GM19239 (cell line): ENCODE data around the gene SSPN.
A peak's percentile ranks its signal among the peaks of the same experiment; 100 is the strongest.

Source experiments
- DNase-seq: peaks from one replicate; pipeline ENCODE4 v3.0.0; 2011; ENCODE audit warnings: low spot score; ENCODE audit not compliant: insufficient read length
- FAIRE-seq: peaks from 2 replicates; lab custom pipeline; 2011; peaks lifted over from hg19 to GRCh38; lab: Jason Lieb, UNC

SSPN gene

GRCh38 chr12:26279908-26280307, 84.5 kb downstream of the SSPN start:
- DNase-seq (no peak), FAIRE-seq (no peak)

DNA sequence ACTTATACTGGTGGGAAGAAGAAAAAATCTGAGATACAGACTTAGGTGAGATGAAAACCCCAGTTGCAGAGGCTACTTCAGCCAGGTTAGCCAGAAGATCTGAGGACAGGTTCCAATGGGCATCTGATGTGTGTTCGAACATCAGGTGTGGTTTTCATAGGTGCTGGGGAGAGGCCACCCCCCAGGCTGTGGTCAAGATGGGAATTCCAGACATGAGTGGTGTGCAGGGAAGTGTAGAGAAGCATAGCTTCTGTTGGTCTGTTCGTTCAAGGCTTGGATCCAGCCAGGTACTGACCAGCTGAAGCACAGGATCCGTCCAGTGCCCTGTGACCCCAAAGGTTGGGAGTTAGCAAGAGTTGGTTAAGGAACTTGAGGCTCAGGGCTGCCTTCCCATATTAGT, 85.5 kb downstream of the SSPN start:
- FAIRE-seq (no peak), DNase-seq (no peak)

DNA sequence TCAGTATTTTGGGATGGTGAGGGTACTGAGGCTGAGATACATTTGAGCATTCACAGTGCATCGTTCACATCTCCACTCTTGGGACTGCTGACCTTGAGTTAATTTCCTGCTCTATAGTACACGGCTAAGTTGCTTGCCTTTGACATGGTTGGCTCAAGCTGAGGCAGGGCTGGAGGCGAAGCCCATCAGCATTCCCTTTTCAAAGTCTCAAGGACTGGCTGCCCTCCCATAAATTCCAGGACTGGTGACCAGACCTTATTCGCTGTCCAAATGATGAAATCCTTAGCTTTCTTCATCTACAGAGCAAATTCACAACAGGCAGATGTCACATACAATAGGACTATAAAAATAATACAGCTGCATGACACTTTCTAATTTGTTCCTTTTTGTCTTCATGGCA, 85.9 kb downstream of the SSPN start:
- DNase-seq (no peak), FAIRE-seq (no peak)

- DNase-seq (no peak), FAIRE-seq (peak; percentile 26)
These were observed 87.1 kb downstream of the SSPN start for GRCh38 chr12:26282339-26282940.

DNA sequence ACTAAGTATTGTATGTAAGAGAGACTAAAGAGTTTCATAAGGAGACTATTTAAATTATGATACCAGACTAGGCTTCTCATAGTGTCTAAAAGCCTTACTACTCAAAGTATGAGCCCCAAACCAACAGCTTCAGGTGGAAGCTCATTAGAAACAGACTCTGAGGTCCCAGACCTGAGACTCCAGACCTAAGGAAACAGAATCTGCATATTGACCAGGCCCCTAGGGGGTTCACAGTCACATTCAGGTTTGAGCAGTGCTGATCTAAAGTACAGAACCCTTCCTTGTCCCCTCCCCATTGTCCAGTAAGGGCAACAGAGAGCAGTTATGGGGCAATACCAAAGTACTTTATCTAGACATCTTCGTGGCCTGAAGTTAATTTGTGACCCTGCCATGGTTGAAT, 87.7 kb downstream of the SSPN start:
- FAIRE-seq: no peak
- DNase-seq: no peak

DNA sequence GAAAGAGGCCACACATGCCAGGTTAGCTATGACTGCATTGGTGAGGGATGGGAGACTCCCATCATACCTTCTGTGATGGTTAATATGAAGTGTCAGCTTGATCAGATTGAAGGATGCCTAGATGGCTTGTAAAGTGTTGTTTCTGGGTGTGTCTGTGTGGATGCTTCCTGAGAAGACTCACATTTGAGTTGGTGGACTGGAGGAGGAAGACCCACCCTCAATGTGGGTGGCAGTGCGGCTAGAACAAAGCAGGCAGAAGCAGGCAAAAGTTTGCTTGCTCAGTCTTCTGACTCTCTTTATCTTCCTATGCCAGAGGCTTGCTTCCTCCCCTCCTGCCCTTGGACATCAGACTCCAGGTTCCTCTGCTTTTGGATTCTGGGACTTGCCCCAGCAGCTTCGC, 88.2 kb downstream of the SSPN start:
- DNase-seq (no peak), FAIRE-seq (no peak)

DNA sequence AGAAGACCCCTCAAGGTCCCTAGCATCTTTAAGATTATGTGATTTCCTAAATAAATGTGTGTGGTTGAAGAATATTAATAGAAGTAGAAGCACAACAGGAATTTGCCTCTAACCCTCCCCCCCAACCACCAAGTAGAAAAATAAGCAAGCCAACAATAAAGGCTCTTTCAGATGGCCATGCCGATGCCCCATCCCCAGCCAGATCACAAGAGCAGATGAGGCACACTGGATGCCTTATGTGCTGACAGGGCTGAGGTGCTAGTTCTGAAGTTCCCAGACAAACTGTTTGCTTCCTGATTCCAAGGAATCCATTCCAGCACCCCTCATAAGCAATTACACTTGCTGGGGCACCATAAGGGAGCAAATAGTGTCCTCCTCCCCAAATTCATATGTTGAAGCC, 90.0 kb downstream of the SSPN start:
- DNase-seq: no peak
- FAIRE-seq: no peak

DNA sequence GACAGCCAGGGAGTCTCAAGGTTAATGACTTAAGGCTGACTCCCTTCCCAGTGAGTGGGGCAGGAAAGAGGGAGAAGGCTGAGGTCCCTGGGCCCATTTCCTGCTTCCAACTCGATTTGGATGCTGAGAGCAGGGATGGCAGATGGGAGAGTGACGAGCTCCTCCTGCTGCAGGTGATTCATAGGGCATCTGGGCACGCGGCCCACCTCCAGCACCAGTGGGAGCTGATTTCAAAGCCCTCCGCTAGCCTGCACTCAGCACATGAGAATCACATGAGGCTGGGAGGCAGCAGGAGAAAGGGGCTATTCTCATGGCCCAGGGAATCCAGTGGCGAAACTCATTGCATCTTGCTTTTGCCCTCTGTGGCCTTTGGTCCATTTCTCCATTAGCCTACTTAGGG, 90.8 kb downstream of the SSPN start:
- DNase-seq (no peak), FAIRE-seq (no peak)

DNA sequence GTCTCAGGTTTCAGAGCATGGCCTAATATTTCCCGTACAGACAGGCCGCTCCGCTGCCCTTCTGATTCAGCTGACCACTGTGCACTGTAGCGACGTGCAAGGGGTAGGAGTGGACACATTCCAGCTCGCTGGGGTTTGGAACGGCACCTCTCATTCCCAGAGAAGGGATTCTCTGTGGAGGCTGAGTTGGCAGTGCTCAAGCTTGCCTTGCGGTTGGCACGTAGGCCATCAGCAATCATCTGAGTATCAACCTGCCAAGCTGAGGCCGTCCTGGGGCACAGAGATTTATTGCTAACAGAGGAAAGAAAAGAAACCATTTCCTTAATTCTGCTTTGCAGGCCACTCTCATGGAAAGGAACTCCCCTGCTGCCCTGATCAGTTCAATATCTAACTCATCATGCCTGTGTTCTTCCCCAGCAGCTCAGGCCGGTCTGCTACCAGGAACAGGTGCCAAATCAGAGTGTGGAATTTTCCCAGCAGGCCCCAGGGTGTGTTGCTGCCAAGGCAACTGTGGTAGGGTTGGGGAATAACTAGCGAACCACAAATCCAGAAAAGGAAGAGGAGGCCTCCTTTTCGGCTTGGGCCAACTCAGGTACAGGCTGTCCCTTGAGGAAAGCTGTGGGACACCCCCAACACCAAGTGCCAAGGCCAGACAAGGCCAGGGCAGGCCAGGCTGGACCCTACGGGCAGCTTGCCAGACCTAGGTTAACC, 92.5 kb downstream of the SSPN start:
- FAIRE-seq: no peak
- no peak for DNase-seq

GRCh38 chr12:26290565-26290964, 95.2 kb downstream of the SSPN start:
- FAIRE-seq: no peak
- DNase-seq: no peak

DNA sequence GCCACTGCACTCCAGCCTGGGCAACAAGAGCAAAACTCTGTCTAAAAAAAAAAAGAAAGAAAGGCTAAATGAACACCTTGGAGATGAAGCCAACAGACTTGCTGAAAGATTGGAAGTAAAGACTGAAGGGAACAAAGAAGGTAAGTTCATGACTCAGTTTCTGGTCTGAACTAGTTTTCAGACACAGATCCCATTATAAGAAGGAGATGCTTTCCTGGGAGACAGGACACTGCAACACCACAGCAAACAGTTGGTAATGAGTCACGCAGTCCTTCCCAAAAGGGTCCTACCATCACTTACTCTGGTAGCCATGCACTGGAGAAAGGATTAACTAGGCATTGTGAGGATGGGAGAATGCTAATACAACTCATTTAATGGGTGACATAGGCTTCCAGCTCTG, 97.2 kb downstream of the SSPN start:
- no peak for FAIRE-seq
- DNase-seq: no peak

DNA sequence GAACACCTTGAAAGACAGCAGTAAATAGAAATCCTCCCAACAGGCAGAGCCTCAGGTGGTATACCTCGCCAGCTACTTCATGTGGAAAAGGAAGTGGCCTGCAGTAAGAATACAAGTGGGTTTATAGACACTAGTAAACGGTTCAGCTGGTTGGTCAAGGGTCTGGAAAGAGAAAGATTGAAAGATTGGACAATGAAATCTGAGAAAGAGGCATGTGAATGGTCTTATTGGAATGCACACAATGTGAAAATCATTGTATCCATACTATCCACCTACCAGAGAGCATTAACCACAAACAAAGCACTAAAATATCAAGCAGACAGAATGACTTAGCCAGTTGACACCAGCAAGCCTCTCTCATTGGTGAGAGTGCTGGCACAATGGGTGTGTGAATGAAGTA, 98.2 kb downstream of the SSPN start:
- FAIRE-seq: no peak

GRCh38 chr12:26295001-26295400, 99.6 kb downstream of the SSPN start:
- FAIRE-seq (no peak), DNase-seq (no peak)

More for the DNA sequence above, 98.2 kb downstream of the SSPN start:
- no peak for DNase-seq

DNA sequence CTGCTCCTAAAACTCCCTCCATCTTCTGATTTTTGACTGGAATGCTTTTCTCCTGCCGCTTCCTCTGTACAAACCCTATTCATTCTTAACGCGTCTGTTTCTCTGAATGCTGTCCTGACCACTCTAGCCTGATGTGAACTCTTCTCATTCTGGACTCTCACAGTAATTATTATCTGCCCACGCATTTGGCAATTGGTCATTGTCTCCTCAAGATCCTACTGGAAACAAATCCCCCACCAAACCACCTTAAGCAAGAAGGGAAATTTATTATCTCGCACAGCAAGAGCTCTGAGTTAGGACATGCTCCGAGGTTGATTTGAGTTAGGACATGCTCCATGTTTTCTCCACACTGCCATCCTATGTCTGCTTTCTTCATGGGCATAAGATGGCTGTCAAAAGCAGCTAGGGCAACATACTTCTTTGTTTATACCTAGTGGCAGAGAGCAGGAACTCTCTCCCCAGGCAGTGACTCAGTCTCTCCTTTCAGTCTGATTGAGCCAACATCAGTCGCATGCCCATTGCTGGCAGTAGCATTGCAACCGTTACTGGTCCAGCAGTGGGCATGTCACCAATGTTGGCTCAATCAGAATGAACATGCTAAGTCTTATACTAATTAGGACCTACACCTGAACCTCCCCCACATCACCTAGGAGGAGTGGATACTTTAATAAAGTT, 102.2 kb downstream of the SSPN start:
- DNase-seq (no peak), FAIRE-seq (no peak)

DNA sequence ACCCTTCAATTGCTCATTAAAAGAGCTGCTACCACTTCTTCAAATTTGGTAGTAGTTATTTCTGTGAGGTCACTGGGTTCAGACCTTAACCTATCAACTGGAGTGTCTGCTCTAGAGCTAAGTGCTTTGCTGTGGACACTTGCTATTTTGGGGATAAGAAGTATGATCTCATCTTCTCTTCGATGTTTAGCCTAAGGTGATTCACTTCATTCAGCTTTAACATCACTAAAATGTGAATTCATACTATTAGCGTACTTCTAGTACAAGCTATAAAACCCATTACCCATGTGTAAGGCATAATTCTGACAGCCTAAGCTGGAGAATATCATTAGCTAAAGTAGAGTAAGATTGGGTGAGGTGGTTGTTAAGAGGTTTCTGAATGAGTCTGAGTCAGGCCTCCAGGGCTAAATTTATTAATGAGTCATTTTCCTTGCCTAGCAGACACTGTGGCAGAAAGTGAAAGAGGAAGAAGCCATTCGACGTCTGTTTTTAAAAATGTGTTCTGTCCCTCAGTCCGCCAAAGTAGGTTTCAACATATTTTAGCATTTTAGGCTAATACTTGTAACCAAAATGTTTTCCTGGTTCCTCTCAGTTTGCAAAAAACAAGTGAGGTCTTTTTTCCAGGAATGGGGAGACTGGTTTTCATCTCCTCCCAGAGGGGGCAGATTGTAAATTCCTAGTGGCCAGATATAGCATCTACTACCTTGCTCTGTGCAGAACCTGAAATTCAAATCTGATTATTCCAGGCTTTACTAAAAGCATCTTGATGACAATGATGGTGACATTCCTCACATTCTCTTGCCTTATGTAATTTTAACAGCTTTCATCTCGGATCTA, 103.6 kb downstream of the SSPN start:
- FAIRE-seq: peak; percentile 98

DNA sequence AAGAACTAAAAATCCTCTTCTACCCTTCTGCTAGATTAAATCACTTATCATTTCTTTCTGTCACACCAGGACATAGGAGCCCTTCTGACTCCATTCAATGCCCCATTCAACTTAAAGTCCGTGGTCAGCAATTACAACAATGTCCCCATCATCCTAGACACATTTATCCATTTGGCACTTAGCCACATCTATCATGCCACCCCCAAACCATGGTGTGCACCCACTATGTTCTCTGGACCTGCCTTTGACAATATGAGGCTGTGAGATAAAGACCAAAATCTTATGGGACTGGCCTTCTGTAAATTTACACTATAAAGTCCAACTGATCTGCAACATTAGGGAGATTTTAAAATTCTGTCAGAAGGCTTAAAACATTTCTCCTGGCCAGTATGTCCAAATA, 104.4 kb downstream of the SSPN start:
- DNase-seq: no peak
- no peak for FAIRE-seq

More for the DNA sequence above, 103.6 kb downstream of the SSPN start:
- peak; percentile 70 for DNase-seq
